CD14-positive monocyte (primary cell): ENCODE data around the gene CD34. TPM values are rescaled to one million over a fixed set of nuclear protein-coding genes. Genes with fewer than 3 reads are reported as not detected.
A peak's percentile ranks its signal among the peaks of the same experiment; 100 is the strongest.

Source experiments
- DNase-seq, 3 donors: peaks; one replicate each; pipeline ENCODE4 v3.0.0-alpha.2; 2011 to 2022
- H2AFZ ChIP-seq: 2 replicates; pipeline ENCODE4 v1.6.0; 2012; ENCODE audit warnings: mild to moderate bottlenecking, low read depth, low read length, inconsistent platforms; ENCODE audit not compliant: insufficient read depth, poor library complexity, severe bottlenecking
- H3K27ac ChIP-seq, 2 donors: 1 replicate in 1 of 2; 2 replicates in 1 of 2; pipeline ENCODE4 v1.5.1; 2012 to 2013; ENCODE audit warnings: low read length in 2 of 2, control low read depth in 1 of 2, inconsistent platforms in 1 of 2, low read depth in 1 of 2, mild to moderate bottlenecking in 1 of 2
- H3K27me3 ChIP-seq, 2 donors: one replicate each; pipeline versions ENCODE4 v1.6.0 to v1.6.1; 2011 to 2013; ENCODE audit warnings: low read length in 2 of 2; ENCODE audit not compliant: control insufficient read depth in 2 of 2, insufficient read depth in 2 of 2
- H3K36me3 ChIP-seq, 2 donors: replicated peaks in 1 of 2; 1 replicate in 1 of 2; 2 replicates in 1 of 2; pipeline versions ENCODE4 v1.5.1 to v1.6.1; 2012 to 2013; ENCODE audit warnings: low read length in 2 of 2, control low read depth in 1 of 2, inconsistent platforms in 1 of 2, mild to moderate bottlenecking in 1 of 2; ENCODE audit not compliant: insufficient read depth in 2 of 2, control insufficient read depth in 1 of 2
- H3K4me1 ChIP-seq, 2 donors: 1 replicate in 1 of 2; 2 replicates in 1 of 2; pipeline versions ENCODE4 v1.5.1 to v1.6.1; 2012 to 2013; ENCODE audit warnings: low read length in 2 of 2, control low read depth in 1 of 2, inconsistent platforms in 1 of 2, mild to moderate bottlenecking in 1 of 2, moderate library complexity in 1 of 2; ENCODE audit not compliant: insufficient read depth in 2 of 2, control insufficient read depth in 1 of 2
- H3K4me2 ChIP-seq: replicated peaks from 2 replicates; pipeline ENCODE3; 2012; ENCODE audit warnings: low read length, moderate library complexity, mild to moderate bottlenecking; ENCODE audit not compliant: poor library complexity, severe bottlenecking; ENCODE audit errors: extremely low read depth
- H3K4me3 ChIP-seq, 3 experiments: fragments of 200-600 bp in 1 of 3; sonication (generic) in 1 of 3; replicated peaks in 1 of 3; 1 replicate in 2 of 3; 2 replicates in 1 of 3; pipeline ENCODE4 v1.5.1; 2011 to 2013; ENCODE audit warnings: low read length in 3 of 3, mild to moderate bottlenecking in 3 of 3, control low read depth in 2 of 3, low read depth in 2 of 3, inconsistent platforms in 1 of 3, moderate library complexity in 1 of 3
- H3K79me2 ChIP-seq: 2 replicates; pipeline ENCODE4 v1.6.0; 2012; ENCODE audit warnings: mild to moderate bottlenecking, control low read depth, inconsistent platforms, low read length, moderate library complexity; ENCODE audit not compliant: insufficient read depth
- H3K9ac ChIP-seq: 2 replicates; pipeline ENCODE4 v1.6.0; 2017; ENCODE audit warnings: low read length, mild to moderate bottlenecking; ENCODE audit not compliant: insufficient read depth, poor library complexity, severe bottlenecking
- H3K9me3 ChIP-seq, 2 donors: replicated peaks in 1 of 2; 1 replicate in 1 of 2; 2 replicates in 1 of 2; pipeline versions ENCODE4 v1.5.1 to v1.6.1; 2012 to 2013; ENCODE audit warnings: low read length in 2 of 2, control low read depth in 1 of 2; ENCODE audit not compliant: control insufficient read depth in 1 of 2, insufficient read depth in 1 of 2
- H4K20me1 ChIP-seq: 2 replicates; pipeline ENCODE4 v1.6.0; 2012; ENCODE audit warnings: mild to moderate bottlenecking, low read length, control low read depth, moderate library complexity; ENCODE audit not compliant: insufficient read depth
- H3K27ac Mint-ChIP-seq, 7 donors: one replicate each; pipeline ENCODE4 v1.8.0; 2020; ENCODE audit warnings: mild to moderate bottlenecking in 7 of 7, mixed read lengths in 7 of 7, moderate library complexity in 6 of 7, inconsistent platforms in 2 of 7
- H3K27me3 Mint-ChIP-seq, 3 donors: one replicate each; pipeline ENCODE4 v1.8.0; 2021 to 2022; ENCODE audit warnings: low read depth in 3 of 3, mild to moderate bottlenecking in 3 of 3, mixed read lengths in 3 of 3, moderate library complexity in 3 of 3, inconsistent platforms in 1 of 3
- H3K36me3 Mint-ChIP-seq, 2 donors: one replicate each; pipeline ENCODE4 v1.8.0; 2020; ENCODE audit warnings: mixed read lengths in 2 of 2, inconsistent platforms in 1 of 2, mild to moderate bottlenecking in 1 of 2
- H3K4me1 Mint-ChIP-seq: one replicate; pipeline ENCODE4 v1.8.0; 2020; ENCODE audit warnings: mild to moderate bottlenecking, mixed read lengths
- H3K4me3 Mint-ChIP-seq, 2 donors: one replicate each; pipeline ENCODE4 v1.8.0; 2020; ENCODE audit warnings: mild to moderate bottlenecking in 2 of 2, mixed read lengths in 2 of 2, moderate library complexity in 1 of 2
- H3K9me3 Mint-ChIP-seq, 7 donors: one replicate each; pipeline ENCODE4 v1.8.0; 2020 to 2022; ENCODE audit warnings: mixed read lengths in 7 of 7, mild to moderate bottlenecking in 6 of 7, moderate library complexity in 6 of 7, inconsistent platforms in 2 of 7
- WGBS: methylation state at CpG from one replicate; pipeline ENCODE4 v1.1.5; 2013; ENCODE audit warnings: missing lambda C conversion rate; ENCODE audit not compliant: insufficient coverage; 5-methylcytosine and 5-hydroxymethylcytosine counted together
- intact Hi-C, 2 donors: fragments of 100-400 bp; cut with micrococcal nuclease; formaldehyde crosslinking; loops; one replicate each; pipeline versions ENCODE4 v1.15.0 to v1.15.1; 2023
- polyA plus RNA-seq, 3 donors: library from polyadenylated mRNA; depleted of rRNA in 1 of 3; unstranded in 2 of 3; stranded (reverse) in 1 of 3; fragments of 300-500 nt in 2 of 3; fragments of >200 nt in 1 of 3; fragmentation: Illumina TruSeq in 2 of 3; gene quantifications; 1 replicate in 2 of 3; 2 replicates in 1 of 3; pipeline ENCODE4 v1.2.3, GENCODE V29; 2012 to 2021
- TF ChIP-seq, protein P1 (sequence below): fragments of 200-600 bp; IDR thresholded peaks from one replicate; pipeline ENCODE4 v1.8.0; 2022; ENCODE audit warnings: antibody characterized with exemption, mild to moderate bottlenecking

CD34 gene
- polyA plus RNA-seq, 3 donors = 0.03 TPM; not detected in 2

DNA sequence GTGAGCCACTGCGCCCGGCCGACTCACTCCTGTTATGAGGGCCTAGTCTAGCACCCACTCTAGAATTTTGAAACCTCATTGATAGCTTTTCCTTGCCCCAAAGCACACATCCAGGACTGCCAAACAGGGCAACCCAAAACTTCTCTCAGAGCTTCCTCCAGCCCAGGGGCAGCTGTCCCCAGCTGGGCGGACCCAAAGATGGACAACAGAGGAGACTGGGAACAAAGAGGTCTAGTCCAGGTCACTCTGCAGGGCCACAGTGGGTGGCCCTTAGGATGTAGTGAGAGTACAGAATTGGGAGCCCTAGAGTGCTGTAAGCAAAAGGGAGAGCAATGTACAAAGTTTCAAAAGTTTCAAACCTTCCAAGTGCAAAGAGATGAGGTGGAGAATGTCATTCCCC lies 1.2 kb downstream of the CD34 start:
- Mint-ChIP-seq H3K27ac (no peak overlapping the region), H3K9me3 (peaks cover 0 to 10% (median 0%) of the 10 kb centered on the region in 7 donors), H3K4me1 (peaks cover 43% of the 10 kb centered on the region), H3K27me3 (peaks cover 37 to 42% (median 42%) of the 10 kb centered on the region in 3 donors), H3K36me3 (peaks cover 0 to 2% of the 10 kb centered on the region in 2 donors), H3K4me3 (peak overlapping the region in 1 of 2 donors; percentile 96)
- no peak overlapping the region for H3K4me2 ChIP-seq
- H3K27ac ChIP-seq = no peak overlapping the region
- H3K9me3 ChIP-seq = peaks cover 0 to 13% of the 10 kb centered on the region in 2 donors
- H3K4me3 ChIP-seq = no peak overlapping the region
- 17% methylated on average over 4 of the region's 4 CpGs for WGBS
- no peaks in the 10 kb centered on the region for H3K79me2 ChIP-seq
- TF ChIP-seq, protein P1, sequence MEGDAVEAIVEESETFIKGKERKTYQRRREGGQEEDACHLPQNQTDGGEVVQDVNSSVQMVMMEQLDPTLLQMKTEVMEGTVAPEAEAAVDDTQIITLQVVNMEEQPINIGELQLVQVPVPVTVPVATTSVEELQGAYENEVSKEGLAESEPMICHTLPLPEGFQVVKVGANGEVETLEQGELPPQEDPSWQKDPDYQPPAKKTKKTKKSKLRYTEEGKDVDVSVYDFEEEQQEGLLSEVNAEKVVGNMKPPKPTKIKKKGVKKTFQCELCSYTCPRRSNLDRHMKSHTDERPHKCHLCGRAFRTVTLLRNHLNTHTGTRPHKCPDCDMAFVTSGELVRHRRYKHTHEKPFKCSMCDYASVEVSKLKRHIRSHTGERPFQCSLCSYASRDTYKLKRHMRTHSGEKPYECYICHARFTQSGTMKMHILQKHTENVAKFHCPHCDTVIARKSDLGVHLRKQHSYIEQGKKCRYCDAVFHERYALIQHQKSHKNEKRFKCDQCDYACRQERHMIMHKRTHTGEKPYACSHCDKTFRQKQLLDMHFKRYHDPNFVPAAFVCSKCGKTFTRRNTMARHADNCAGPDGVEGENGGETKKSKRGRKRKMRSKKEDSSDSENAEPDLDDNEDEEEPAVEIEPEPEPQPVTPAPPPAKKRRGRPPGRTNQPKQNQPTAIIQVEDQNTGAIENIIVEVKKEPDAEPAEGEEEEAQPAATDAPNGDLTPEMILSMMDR = no peak
- no peak overlapping the region for H3K9ac ChIP-seq
- H2AFZ ChIP-seq = no peak overlapping the region
- H3K36me3 ChIP-seq = no peaks in the 10 kb centered on the region
- peaks cover 26 to 42% of the 10 kb centered on the region in 2 donors for H3K27me3 ChIP-seq
- no peaks in the 10 kb centered on the region for H4K20me1 ChIP-seq
- DNase-seq = no peak
- intact Hi-C loops = no loop called here
- peaks cover 14 to 18% of the 10 kb centered on the region in 2 donors for H3K4me1 ChIP-seq

DNA sequence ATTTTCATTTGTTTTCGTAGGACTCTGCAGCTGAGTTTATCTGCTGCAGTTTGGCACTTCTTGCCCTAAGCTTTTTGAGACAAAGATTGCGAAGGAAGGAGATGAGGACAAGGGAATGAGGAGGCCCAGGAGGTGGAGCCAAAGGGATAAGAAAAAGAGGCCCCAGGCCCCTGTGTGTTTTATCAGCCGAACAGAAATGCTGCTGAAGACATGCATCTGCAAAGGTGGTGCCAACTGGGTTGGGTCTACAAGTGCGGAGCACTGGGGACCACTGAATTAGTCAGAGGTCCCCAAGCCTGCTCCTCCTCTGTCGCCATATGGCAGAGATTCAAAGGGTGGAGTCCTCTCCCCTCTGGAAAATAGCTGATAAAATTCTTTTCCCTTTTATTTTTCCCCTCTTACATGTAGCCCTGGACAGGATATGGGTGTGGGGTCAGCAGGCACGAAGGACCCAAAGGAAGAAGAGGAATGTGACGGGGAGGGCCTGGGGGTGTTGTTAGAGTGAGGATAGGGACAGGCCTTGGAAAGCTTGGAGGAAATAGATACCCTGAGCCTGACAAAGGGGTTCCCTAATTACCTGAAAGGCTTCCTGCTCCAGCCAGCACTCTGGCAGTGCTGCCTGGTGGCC lies 2.7 kb downstream of the CD34 start:
- H3K4me2 ChIP-seq = no peak overlapping the region
- Mint-ChIP-seq H3K4me1 (peaks cover 52% of the 10 kb centered on the region), H3K36me3 (peaks cover 0 to 2% of the 10 kb centered on the region in 2 donors), H3K4me3 (no peak overlapping the region), H3K27ac (no peak overlapping the region), H3K27me3 (peaks cover 37 to 42% (median 39%) of the 10 kb centered on the region in 3 donors), H3K9me3 (peaks cover 0 to 10% (median 0%) of the 10 kb centered on the region in 7 donors)
- H3K9me3 ChIP-seq = peaks cover 0 to 13% of the 10 kb centered on the region in 2 donors
- no peaks in the 10 kb centered on the region for H4K20me1 ChIP-seq
- 11% methylated on average over 4 of the region's 7 CpGs for WGBS
- intact Hi-C loops = no loop called here
- no peak overlapping the region for H3K9ac ChIP-seq
- DNase-seq = no peak
- H3K27me3 ChIP-seq = peaks cover 26 to 42% of the 10 kb centered on the region in 2 donors
- TF ChIP-seq, protein P1 = no peak
- no peaks in the 10 kb centered on the region for H3K36me3 ChIP-seq
- H3K4me3 ChIP-seq = no peak overlapping the region
- peaks cover 14 to 25% of the 10 kb centered on the region in 2 donors for H3K4me1 ChIP-seq
- no peak overlapping the region for H3K27ac ChIP-seq
- no peaks in the 10 kb centered on the region for H3K79me2 ChIP-seq
- peak overlapping the region; percentile 25 for H2AFZ ChIP-seq
